Keratinocyte (primary cell): ENCODE results near the gene KLF11.

Experiments
- EZH2 ChIP-seq: IDR thresholded peaks from one replicate; pipeline ENCODE4 v1.6.1; 2012; ENCODE audit warnings: inconsistent platforms, mild to moderate bottlenecking, low read length, moderate library complexity
- TF ChIP-seq, protein P1 (sequence below), 3 experiments: IDR thresholded peaks in 1 of 3; conservative IDR thresholded peaks in 1 of 3; optimal IDR thresholded peaks in 1 of 3; 2 replicates in 2 of 3; 3 replicates in 1 of 3; pipeline versions ENCODE3 to v1.5.1; 2011; ENCODE audit warnings: low read length in 3 of 3, mild to moderate bottlenecking in 3 of 3, moderate library complexity in 2 of 3, control low read depth in 1 of 3, inconsistent platforms in 1 of 3; ENCODE audit not compliant: insufficient read depth in 2 of 3; ENCODE audit errors: extremely low read depth in 1 of 3

DNA sequence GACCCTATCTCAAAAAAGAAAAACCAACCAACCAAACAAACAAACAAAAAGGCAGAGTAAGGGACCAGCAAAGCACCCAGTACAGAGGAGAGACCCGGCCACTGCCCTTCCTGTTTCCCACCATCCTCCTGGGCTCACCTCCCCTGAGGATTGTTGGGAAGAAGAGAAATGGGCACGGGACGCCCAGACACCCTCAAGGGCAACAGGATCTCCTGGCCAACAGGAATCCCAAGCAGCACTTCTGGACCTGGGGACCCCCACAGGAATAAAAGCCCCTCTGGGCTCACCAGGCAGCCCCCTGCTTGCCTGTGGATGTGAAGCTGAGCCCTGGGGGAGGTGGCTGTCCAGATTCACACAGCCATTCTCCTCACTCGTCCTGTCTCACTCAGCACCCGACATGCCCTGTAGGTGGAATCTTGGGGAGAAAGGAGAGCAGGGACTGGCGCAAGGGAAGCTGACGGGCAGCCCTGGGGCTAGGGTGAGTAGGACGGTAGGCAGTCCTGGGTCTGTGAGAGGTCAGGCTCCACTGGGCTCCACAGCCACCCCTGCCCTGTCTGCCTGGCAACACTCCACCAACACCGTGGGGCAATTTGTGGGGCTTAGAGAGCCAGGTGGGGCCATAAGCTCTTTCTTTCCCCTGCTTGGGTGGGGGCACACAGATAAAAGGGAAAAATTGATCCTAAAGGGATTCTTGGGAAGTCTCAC, 18.0 kb downstream of the KLF11 start:
- TF ChIP-seq, protein P1, sequence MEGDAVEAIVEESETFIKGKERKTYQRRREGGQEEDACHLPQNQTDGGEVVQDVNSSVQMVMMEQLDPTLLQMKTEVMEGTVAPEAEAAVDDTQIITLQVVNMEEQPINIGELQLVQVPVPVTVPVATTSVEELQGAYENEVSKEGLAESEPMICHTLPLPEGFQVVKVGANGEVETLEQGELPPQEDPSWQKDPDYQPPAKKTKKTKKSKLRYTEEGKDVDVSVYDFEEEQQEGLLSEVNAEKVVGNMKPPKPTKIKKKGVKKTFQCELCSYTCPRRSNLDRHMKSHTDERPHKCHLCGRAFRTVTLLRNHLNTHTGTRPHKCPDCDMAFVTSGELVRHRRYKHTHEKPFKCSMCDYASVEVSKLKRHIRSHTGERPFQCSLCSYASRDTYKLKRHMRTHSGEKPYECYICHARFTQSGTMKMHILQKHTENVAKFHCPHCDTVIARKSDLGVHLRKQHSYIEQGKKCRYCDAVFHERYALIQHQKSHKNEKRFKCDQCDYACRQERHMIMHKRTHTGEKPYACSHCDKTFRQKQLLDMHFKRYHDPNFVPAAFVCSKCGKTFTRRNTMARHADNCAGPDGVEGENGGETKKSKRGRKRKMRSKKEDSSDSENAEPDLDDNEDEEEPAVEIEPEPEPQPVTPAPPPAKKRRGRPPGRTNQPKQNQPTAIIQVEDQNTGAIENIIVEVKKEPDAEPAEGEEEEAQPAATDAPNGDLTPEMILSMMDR (optimal IDR thresholded peaks at IDR 0.05 in 1 of 3, IDR thresholded peaks at IDR 0.05 in 1 of 3, conservative IDR thresholded peaks at IDR 0.05 in 1 of 3; ENCODE audit: extremely low read depth in 1 of 3, insufficient read depth in 2 of 3, low read length in 3 of 3) = no peak
- no peak for TF ChIP-seq EZH2
